SW480 (cell line): ENCODE measurements around the gene SCAMP2.

Experiments used
- DNase-seq: peaks from one replicate; pipeline ENCODE4 v3.0.0-alpha.2; 2016; ENCODE audit warnings: low spot score

SCAMP2 gene

DNA sequence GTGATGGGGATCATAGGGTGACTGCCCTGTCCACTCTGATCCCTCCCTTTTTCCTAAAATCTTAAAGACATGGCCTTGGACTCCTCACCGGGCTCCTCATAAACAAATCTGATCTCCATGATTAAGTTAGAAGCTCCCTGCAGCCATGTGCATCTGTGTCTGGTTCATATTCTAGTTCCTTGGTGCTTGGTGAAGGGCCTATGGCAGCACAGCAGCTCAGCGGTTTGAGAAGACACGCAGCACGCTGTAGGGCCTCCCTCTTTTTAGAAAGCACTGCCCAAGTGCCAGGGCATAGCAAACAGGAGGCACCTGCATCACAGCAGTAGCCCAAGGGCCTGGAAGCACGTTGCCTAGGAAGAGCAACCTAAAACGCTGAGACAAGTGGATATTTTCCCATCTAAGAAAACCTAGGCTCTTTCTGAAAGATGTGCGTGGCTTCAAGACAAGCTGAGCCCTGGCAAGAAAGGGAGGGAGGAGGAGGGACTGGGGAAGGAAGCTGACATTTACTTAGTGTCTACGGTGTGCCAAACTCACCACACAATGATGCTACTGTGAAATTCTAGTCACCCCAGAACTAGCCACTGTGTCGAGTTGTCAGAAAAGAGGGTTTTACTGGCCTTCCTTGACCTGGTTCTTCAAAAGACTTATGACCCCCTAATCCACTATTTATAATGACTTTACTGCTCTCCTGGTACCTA lies 15.3 kb downstream of the SCAMP2 start:
- no peak for DNase-seq

DNA sequence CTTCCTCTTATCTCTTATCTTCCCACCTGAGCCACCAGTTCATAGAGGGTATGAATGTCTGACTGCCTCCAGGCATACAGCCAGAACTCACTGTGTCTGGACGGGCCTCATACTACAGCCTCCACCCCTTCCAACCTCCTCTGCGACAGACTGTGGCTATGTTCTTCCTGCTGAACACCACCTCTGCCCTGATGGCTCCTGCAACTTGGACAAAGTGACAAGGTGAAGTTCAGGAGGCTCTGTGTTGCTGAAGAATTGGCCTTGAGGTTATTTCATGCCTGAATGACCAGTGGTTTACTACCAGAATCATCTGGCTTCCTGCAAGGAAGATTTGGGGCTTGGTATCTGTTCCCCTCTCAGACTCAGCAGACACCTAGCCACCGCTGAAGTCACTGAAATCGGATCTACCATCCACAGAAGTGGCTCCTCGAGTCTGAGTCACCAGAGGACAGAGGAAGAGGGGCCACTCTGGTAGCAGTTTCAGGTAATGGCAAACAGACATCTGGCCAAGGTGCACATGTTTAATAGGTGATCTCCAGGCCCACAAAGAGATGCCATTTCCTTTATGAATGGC lies 16.0 kb downstream of the SCAMP2 start:
- no peak for DNase-seq

DNA sequence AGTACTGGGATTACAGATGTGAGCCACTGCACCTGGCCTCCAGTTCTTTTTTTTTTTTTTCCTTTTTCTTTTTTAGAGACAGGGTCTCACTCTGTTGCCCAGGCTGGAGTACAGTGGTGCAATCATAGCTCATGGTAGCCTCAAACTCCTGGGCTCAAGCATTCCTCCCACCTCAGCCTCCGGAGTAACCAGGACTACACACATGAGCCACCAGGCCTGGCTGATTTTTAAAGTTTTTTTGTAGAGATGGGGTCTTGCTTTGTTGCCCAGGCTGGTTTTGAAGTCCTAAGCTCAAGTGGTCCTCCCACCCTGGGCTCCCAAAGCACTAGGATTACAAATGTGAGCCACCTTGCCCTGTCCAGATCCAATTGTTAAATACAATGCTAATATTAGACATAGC lies 16.6 kb downstream of the SCAMP2 start:
- no peak for DNase-seq

DNA sequence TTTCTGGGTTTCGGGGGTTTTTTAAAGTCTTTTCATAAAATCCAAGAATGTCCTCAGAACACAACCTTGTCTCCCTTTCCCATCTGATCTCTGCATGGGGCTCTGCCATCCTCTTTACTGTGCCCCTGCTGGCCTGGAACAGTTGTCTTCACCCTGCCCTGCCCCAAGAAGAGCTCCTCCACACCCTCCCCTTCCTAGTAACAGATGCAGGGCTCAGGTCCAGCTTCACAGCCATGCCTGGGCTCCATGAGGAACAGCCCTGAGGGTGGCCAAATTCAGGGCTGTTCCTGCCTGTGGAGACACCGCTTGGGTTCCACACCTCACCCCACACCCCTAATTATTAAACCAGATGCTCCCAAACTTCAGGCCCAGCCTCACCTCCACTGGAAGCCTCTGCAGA lies 17.3 kb downstream of the SCAMP2 start:
- DNase-seq: no peak

DNA sequence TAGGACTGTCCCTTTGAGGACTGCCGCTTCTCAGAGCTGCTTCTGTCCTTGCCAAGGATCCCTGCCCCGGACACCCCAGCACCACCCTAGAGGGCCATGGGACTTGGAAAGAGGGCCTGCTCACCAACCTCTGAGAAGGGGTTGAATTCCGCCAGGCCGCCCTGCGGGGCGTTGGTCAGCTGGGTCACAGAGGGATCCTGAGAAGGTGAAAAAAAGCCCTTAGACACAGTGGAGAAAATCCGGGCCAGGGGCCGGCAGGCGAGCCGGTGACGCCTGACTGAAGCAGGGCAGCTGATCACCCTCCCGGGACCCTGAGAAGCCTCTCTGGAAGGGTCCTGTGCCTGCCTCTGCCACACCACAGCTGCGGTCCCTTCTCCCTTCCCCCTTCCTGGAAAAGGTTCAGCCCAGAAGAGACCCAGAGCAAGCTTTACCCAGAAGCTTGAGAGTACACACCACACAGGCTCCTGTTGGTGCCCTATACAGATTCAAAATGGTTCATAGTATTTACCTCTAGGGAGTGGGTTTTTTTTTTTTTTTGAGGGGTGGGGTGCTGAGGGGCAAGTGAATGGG lies 18.6 kb downstream of the SCAMP2 start:
- no peak for DNase-seq

DNA sequence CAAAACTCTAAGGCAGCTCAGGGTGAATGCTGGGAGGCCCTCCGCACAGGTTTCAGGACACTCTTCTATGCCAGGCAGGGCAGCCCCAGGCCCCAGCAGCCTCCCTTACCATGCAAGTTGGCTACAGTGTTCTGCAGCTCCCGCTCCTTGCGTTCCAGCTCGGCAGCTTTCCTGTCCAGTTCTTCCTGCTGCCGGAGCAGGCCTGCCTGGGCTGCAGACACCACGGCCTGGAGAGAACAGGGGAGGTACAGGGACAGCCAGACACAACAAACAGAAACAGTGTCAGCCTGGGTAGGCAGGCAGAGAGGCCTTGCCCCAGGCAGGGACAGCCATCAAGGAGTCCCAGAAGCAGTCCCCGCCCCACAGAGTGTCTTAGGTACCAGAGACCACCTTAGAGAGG lies 21.2 kb downstream of the SCAMP2 start:
- DNase-seq: no peak

DNA sequence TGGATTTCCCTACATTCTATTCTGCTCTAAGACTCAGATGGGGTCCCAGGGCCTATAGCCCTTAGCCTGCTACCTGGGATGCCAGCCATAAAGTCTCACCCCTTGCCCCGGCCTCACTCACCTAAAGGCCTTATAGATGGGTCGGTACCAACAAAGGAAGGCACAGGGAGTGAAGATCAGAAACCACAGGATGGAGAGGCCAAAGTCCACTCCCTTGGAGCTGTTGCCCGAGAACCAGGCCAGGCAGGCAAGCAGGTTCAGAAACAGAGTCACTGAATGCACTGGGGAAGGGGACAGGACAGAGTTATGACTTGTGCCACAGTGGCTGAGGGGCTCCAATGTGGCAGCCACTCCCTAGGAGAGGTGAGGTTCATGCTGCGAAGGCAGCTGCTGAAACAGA lies 22.8 kb downstream of the SCAMP2 start:
- no peak for DNase-seq

DNA sequence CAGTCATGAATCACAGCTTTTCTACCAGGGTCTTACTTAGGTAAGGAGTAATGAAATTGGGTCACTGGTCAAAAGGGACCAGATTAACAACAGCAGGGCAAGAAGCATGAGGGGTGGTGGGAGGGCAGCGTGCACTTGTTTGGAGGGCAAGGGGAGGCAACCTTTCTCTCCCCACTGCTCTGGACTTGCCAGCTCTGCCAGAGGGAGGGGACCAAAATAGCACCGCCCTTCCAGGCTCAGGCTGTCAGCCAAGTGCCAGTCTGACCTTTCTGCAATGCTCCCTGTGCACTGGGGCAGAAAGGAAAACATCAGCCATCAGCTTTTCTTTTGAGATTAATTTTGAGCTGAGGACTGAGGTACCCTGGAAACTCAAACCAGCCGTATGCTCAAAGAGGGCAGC lies 25.7 kb downstream of the SCAMP2 start:
- no peak for DNase-seq

DNA sequence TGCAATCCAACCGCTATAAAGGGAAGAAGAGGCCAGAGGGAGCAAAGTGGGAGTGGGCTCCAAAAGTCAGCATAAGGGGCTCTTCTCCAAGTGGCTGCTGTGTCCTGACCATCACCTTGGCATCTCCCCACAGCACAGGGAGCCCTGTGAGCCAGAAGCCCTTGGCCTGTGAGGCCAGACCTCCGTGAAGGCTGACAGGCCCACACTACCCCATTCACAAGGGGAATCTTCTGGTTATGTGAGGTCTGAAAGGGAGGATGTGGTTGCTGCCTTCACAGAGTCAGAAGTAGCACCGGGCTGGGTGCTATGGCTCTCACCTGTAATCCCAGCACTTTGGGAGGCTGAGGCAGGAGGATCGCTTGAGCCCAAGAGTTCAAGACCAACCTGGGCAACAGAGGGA lies 27.6 kb downstream of the SCAMP2 start:
- no peak for DNase-seq

DNA sequence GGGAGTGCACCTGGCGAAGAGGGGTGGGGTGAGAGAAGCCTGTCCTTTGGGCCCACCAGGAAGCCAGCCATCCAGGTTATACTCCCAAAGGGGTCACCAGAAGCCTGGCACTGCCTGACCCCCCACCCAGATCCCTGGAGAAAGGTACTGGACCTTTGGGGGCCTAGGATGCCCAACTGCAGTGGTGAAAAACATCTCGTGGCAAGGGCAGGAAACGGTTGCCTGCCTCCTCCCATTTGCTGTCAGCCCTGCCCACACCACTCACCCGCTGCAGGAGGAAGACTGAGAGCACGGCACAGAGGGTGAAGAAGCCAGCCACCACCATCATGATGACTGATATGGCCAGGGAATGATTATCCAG lies 28.0 kb downstream of the SCAMP2 start:
- DNase-seq: no peak

DNA sequence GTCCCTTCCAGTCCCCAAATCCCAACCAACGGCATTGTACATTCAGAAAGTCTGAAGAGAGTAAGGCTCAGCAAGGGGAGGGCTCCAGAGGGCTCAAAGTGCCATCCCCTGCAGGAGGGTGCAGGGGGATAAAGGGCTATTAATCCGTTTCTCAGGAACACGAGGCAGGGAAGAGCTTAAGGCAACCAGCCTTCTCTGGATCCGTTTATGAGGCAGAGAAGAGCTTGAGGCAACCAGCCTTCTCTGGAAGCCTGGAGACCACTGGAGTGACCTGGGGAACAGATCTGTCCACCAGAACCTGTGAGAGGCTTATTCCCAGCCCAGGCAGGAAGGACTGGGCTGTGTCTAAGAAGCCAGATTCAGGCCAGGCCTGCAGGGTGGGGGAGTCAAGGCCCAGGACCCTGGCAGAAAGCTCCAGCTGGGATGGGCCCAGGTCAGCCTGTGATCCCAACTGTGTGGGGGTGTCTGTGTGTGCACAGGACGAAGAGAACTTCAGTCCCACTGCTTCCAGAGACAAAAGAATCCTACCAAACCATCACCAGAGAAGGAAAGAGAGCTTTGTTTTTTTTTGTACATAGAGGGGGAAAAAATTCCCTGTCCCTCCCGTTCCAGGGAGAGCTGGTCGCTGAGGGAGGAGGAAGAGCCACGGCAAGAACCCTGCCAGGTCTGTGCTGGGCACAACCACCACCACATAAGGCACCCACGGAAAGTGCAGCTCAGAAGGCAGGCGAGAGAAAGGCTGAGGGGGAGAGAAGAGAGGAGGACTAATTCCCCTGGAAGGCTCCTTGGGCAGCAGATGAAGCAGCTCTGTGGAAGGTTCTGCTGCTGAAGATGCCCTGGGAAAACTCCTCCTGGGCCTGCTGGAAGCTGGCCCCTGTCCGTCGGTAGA lies 28.6 kb downstream of the SCAMP2 start:
- no peak for DNase-seq

DNA sequence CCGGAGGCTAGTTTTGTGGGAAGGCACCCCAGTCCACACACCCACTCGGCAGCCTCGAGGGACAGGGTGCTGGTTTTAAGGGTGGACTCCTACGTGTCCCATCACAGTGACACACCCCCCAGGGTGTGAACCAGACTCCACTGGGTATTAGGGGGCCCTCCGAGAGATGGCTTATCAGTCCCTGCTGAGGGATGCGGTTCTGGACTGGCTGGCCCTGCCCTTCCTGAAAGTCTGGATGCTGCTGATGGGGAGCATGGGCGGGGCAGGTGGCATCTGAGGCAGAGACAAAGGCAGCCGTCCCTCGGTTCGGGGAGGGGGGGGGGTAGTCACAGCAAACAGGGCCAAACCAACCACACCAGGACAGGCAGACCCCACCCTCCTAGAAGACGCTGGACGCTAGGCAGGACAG lies 29.3 kb downstream of the SCAMP2 start:
- peak; percentile 26 for DNase-seq

DNA sequence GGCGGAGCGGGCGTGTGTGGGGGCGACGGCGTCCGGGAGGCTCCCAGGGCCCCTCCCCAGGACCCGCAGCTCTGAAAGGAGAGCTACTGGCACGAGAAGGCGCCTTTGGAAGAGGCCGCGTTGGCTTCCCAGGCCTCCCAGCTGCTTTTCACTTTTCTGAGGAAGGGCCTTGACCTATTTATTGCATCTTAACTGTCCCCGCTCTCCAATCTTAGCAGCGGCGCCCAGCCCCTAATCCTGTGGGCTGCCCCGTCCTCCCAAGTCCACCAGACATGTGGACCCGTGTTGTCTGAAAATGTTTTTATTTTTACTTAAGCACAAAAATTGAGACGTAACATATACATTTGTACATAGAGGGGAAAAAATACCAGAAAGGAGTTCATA lies 29.7 kb downstream of the SCAMP2 start:
- no peak for DNase-seq

DNA sequence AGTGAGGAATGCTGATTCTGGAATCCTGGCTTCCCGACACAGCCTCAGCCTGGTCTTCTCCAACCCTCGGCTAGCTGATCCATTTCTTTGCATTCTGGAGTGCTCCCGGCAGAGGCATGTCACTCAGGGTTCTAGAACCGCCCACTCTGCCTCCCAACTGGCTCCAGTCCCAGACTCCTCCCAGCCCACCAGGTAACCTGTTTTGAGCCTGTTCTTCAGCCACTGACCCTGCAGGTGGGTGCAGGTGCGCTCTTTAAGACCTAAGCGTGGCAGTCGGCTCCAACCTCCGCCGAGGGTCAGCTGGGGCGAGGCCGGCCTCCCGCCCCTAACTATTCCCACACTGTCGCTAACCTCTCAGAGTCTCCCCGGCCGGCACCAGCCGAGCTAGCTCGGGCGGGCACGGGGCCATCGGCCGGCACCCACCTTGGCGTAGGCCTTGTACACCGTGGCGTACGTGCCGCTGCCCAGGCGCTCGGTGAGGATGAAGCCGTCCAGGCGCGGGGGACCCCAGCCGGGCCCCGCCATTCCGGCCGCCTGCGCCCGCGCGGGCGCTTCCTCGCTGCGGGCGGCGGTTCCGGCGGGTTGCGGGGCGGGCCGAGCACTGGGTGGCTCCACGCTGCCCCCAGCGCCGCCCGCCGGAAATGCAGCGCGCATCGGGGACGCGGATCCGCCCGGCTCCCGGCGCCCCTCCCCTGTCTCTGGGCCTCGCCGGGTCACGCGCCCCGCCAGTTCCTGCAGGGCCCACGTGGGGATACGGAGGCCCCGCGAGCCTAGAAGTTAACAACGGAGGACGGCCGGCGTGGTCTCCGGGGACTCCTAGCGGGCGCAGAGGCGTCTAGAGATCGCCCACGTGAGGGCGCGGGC lies 30.4 kb downstream of the SCAMP2 start, which contains the start of gene ULK3:
Gene ULK3, minus strand, starts transcription at position 576 of the 864 bp plus-strand sequence. Its CDS starts 51 bp downstream, at position 525.
- peak; percentile 87 for DNase-seq

DNA sequence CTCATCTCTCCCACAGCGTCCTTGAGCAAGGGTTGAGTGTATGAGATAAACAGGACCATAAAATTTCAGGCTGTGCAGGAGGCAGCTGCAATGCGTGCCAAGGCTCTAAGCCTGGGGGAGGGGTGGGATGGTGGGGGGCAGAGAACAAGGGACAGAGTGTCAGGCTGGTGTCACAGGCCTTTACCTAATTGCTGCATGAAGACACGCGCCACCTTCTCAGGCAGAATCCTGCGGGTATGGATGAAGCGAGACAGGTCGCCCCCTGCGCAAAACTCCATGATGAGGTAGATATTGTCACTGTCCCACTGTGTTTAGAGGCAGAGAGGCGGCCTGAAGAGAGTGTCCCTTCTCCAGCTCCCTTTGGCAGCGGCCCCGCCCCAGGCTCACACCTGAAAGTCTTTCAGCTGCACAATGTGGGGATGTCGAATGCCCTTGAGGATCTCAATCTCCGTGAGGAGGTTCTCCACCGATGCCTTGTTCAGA lies 31.2 kb downstream of the SCAMP2 start:
- no peak for DNase-seq

DNA sequence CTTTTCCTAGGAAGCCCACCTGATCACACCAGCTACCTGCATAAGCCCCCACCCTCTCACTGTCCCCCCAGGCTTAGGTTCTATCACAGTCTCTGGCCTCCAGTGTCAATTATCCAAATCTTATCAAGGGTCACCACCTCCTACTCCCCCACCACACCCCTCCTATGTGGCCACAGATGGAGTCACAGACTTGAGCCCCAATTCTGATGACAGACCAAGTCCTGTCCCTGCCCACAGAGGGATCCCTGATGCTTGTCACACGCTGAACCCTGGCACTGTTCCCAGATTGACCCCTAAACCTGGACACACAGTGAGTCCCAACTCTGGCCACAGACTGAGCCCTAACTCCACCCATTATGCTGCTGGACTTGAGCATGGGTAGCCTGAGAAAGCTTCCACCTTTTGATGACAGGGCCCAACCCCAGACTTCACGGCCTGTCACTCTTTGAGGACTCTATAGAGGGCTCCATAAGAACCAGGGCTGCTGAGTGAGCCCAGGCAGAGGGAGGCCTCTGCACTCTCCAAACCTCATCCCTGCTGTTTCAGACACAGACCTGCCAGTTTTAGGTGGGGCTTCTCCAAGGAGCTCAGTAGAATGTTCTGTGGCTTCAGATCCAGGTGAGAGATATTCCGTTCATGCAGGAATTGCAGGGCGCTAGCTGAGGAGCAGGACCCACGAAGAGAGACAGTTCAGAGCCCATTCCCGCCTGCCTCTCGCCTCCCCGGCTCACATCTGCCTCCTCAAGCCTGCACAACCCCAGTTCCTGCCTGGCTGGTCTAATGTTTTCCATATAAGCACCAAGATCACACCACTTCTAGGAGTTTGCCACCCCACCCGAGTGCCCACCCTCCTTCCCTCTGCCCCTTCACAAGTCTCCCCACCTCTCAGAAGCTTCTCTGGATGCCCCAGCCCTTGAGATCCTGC lies 32.1 kb downstream of the SCAMP2 start:
- DNase-seq: no peak

DNA sequence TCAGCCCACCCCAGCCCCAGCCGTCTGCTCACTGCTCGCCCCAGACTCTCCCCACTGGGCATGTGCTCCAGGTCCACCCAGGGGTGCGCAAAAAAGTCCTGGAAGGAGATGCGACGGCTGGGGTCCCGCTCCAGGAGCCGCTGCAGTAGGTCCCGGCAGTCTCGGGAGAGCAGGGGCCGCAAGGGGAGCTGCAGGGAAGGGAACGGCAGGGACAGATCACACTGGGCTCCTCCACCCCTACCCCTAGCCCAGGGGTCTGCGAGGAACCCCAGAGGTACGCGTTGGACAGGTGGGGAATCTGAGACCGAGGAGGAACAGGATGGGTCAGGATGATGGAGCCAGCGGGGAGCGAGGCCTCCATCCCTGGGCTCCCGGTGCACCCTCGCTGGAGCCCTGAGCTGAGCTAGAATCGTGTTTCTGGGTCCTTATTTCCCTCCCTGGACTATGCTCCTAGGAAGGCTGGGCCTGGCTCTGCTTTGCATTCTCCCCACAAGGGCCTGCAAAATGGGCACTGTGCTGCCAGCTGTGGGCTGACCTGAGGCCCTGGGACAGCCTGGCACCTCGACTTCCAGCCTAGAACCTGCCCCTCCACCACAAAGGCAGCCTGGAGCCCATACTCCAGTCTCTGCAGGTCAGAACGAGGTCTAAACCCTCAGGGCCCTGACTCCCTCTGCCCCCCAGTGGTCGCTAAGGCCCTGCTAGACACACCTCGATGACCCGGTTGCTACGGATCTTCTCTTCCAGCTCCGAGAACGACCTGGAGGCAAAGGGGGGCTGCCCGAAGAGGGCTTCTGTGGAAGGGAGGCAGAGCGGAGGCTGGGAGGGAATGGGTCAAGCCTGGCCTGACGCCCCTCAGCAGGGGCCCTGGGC lies 33.4 kb downstream of the SCAMP2 start:
- DNase-seq: no peak

DNA sequence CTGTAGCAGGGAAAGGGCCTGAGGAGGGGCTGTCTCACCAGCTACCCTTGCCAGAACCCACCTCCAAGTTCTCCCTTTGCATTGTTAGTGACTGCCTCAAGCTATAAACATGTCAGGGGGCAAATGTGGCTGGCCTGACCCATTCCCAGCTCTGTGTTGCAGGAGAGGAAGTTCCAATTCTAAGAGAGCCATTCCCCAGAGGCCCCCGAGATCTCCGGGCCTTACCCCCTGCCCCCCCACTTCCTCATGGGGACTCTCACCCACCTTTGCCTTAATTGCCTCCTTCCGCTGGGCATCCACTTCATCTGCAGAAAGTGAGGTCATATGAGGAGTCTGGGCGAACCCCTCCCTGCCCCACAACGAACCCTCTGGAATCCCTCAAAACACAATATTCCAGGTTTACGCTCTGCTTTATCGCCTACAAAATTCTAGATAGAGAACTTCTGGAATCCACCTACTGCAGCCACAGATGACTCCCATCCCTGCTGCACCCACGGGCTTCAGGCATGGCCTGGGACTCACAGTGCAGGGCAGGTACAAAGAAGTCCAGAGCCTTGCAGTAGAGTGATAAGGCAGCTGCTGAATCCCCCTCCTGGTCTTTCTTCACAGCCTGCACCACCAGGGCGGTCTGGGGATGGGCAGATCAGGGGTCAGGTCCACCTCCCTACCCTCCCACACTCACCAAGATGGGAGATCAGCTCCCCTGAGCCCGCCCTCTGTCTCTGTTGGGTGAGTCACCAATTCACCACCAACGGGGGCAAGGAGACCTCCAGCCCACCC lies 34.2 kb downstream of the SCAMP2 start:
- DNase-seq: no peak

DNA sequence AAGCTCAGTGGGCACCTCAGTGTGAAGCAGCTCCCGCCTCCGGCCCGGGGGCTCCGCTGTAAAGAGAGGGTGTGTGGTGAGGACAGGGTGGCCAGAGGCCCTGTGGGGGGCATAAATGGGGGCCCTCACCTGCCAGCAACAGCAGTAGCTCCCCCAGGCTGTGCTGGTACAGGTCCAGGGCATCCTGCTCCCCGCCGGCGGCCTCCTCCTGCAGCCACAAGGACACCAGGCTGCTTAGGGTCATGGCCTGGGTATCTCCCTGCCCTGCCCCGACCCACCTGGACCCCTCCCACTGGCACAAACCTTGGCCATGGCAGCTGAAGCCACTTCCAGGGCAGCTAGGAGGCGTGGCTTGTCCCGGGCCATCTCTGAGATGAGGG lies 35.0 kb downstream of the SCAMP2 start:
- DNase-seq: no peak
